SU-DHL-6 (cell line): Measurements from ENCODE around the gene INPP4B.

Experiments used
- H2AFZ ChIP-seq: fragments of 200-600 bp; sonication (generic); 2 replicates; pipeline ENCODE4 v1.6.1; 2014; ENCODE audit warnings: low read depth, mild to moderate bottlenecking, moderate library complexity, mixed read lengths, antibody characterized with exemption, low read length; ENCODE audit not compliant: severe bottlenecking
- H3F3A ChIP-seq: fragments of 200-600 bp; shearing (Covaris generic); 2 replicates; pipeline ENCODE4 v1.6.0; 2016; ENCODE audit warnings: antibody characterized with exemption, mild to moderate bottlenecking; ENCODE audit not compliant: insufficient read depth
- H3K27ac ChIP-seq: fragments of 200-600 bp; sonication (generic); 2 replicates; pipeline ENCODE4 v1.5.1; 2016; ENCODE audit warnings: low read depth, mild to moderate bottlenecking, low read length, moderate library complexity, mixed read lengths
- H3K27me3 ChIP-seq: fragments of 200-600 bp; sonication (generic), shearing (Covaris generic); 2 replicates; pipeline ENCODE4 v1.6.0; 2014; ENCODE audit warnings: mild to moderate bottlenecking, low read length
- H3K36me3 ChIP-seq: fragments of 200-600 bp; sonication (generic); 2 replicates; pipeline ENCODE4 v1.6.1; 2014; ENCODE audit warnings: mild to moderate bottlenecking, low read length, mixed read lengths
- H3K4me2 ChIP-seq: fragments of 300-600, 200-600 bp; shearing (Covaris generic), sonication (generic); 2 replicates; pipeline ENCODE4 v1.6.0; 2014; ENCODE audit warnings: low read length, low read depth, mild to moderate bottlenecking; ENCODE audit not compliant: poor library complexity, severe bottlenecking
- H3K4me3 ChIP-seq: fragments of 200-600 bp; sonication (generic); 2 replicates; pipeline ENCODE4 v1.5.1; 2014; ENCODE audit warnings: antibody characterized with exemption, low read length, mild to moderate bottlenecking, mixed read lengths; ENCODE audit not compliant: insufficient read depth, poor library complexity, severe bottlenecking
- H3K79me2 ChIP-seq: fragments of 200-600 bp; sonication (generic); 2 replicates; pipeline ENCODE4 v1.6.1; 2014; ENCODE audit warnings: mild to moderate bottlenecking, low read length, moderate library complexity; ENCODE audit not compliant: insufficient read depth
- H3K9ac ChIP-seq: fragments of 200-600 bp; sonication (generic); 2 replicates; pipeline ENCODE4 v1.7.0; 2014; ENCODE audit warnings: mild to moderate bottlenecking, low read length
- H3K9me2 ChIP-seq: fragments of 200-600 bp; sonication (generic); replicated peaks from 2 replicates; pipeline ENCODE4 v1.6.1; 2014; ENCODE audit warnings: low read length; ENCODE audit not compliant: insufficient read depth
- H3K9me3 ChIP-seq: fragments of 200-600 bp; sonication (generic); 2 replicates; pipeline ENCODE4 v1.6.1; 2014; ENCODE audit warnings: low read length, mixed read lengths; ENCODE audit not compliant: insufficient read depth
- H4K20me1 ChIP-seq: fragments of 200-600 bp; sonication (generic); 2 replicates; pipeline ENCODE4 v1.6.1; 2014; ENCODE audit warnings: low read depth, mild to moderate bottlenecking, antibody characterized with exemption, low read length, moderate library complexity, mixed read lengths
- EZH2phosphoT487 ChIP-seq: fragments of 200-600 bp; sonication (generic), shearing (Covaris generic); conservative IDR thresholded peaks from 2 replicates; pipeline ENCODE4 v1.6.1; 2018; ENCODE audit warnings: mild to moderate bottlenecking, antibody characterized with exemption, low read length, moderate library complexity, mixed read lengths
- TF ChIP-seq, protein P1 (sequence below): fragments of 200-600 bp; sonication (generic); IDR thresholded peaks from one replicate; pipeline ENCODE4 v1.5.1; 2017; ENCODE audit warnings: antibody characterized with exemption, mild to moderate bottlenecking, low read length, moderate library complexity; ENCODE audit not compliant: insufficient read depth, poor library complexity, severe bottlenecking

Gene INPP4B

DNA sequence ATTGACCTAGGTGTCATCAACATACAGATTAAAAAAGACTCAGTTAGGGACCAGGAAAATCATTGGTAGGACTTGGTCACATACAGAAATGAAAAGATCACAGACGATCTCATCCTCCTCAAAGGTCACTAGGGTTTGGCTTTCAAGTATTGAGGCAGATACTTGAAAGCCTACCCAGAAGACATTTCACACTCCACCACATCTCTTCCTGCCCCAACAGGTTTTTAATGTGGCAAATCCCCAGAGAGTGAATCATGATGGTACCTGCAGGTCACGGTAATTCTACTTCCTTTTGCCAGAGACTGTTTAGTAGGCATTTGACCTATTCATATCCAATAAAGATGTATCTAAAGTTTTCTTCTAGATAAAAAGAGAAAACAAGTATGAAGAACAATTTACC is 44.1 kb downstream of the INPP4B start:
- Histone ChIP-seq H3K4me2 (no peak overlapping the region), H3K79me2 (no peaks in the 10 kb centered on the region), H3K27ac (no peak overlapping the region), H3F3A (no peaks in the 10 kb centered on the region), H3K9ac (no peak overlapping the region), H3K9me3 (no peaks in the 10 kb centered on the region), H3K4me3 (no peak overlapping the region), H3K9me2 (no peaks in the 10 kb centered on the region), H4K20me1 (no peaks in the 10 kb centered on the region), H2AFZ (no peak overlapping the region), H3K27me3 (no peaks in the 10 kb centered on the region), H3K36me3 (no peaks in the 10 kb centered on the region)
- no peak for TF ChIP-seq EZH2phosphoT487
- TF ChIP-seq, protein P1, sequence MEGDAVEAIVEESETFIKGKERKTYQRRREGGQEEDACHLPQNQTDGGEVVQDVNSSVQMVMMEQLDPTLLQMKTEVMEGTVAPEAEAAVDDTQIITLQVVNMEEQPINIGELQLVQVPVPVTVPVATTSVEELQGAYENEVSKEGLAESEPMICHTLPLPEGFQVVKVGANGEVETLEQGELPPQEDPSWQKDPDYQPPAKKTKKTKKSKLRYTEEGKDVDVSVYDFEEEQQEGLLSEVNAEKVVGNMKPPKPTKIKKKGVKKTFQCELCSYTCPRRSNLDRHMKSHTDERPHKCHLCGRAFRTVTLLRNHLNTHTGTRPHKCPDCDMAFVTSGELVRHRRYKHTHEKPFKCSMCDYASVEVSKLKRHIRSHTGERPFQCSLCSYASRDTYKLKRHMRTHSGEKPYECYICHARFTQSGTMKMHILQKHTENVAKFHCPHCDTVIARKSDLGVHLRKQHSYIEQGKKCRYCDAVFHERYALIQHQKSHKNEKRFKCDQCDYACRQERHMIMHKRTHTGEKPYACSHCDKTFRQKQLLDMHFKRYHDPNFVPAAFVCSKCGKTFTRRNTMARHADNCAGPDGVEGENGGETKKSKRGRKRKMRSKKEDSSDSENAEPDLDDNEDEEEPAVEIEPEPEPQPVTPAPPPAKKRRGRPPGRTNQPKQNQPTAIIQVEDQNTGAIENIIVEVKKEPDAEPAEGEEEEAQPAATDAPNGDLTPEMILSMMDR, result no peak

DNA sequence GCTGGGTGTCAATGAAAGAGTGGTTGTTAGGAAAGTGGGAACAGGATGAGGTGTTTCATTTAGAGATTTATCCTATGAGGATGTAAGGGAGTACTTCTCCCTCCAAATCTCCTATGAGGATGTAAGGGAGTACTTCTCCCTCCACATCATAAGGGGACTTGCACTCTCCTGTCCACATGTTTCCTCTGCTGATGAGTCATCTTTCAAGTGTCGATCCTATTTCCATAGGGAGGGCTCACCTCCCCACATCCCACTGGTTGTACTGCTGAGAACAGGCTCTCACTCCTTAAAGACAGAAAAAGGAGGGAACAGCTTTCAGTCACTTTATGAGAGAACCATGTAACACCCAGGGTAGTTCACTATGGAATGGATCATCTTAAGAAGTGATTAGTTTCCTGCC is 65.0 kb downstream of the INPP4B start:
- Histone ChIP-seq H3K27me3 (no peaks in the 10 kb centered on the region), H2AFZ (no peak overlapping the region), H3K9me2 (no peaks in the 10 kb centered on the region), H3K9me3 (no peaks in the 10 kb centered on the region), H3K4me3 (no peak overlapping the region), H3K27ac (no peak overlapping the region), H3F3A (no peaks in the 10 kb centered on the region), H3K79me2 (no peaks in the 10 kb centered on the region), H3K36me3 (no peaks in the 10 kb centered on the region), H4K20me1 (no peaks in the 10 kb centered on the region), H3K9ac (no peak overlapping the region), H3K4me2 (no peak overlapping the region)
- TF ChIP-seq, protein P1, result no peak
- TF ChIP-seq EZH2phosphoT487, result no peak

DNA sequence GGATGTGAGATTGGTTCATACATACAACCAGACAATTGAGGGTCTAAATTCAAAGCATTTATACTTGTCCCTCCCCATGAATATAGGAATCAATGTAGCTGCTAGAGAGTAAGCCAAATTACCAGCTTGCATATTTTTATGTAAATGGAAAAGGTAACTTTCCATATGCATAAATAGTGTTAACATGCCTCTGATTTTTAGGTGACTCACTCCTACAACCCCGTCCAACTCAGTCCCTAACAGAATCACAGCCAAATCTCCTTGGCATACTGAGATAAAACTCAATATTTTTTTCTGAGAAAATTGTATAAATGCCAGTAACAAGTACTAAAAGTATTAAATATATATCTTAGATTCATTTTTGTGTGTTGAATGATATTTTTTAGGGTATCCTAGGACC is 67.2 kb downstream of the INPP4B start:
- no peak for TF ChIP-seq EZH2phosphoT487
- TF ChIP-seq, protein P1, result no peak
- no peak overlapping the region for H2AFZ ChIP-seq
- H3K36me3 ChIP-seq, result no peaks in the 10 kb centered on the region
- no peaks in the 10 kb centered on the region for H4K20me1 ChIP-seq
- H3K4me3 ChIP-seq, result no peak overlapping the region
- H3F3A ChIP-seq, result no peaks in the 10 kb centered on the region
- H3K9ac ChIP-seq, result no peak overlapping the region
- no peaks in the 10 kb centered on the region for H3K9me3 ChIP-seq
- H3K9me2 ChIP-seq, result no peaks in the 10 kb centered on the region
- no peaks in the 10 kb centered on the region for H3K79me2 ChIP-seq
- no peaks in the 10 kb centered on the region for H3K27me3 ChIP-seq
- H3K4me2 ChIP-seq, result no peak overlapping the region
- H3K27ac ChIP-seq, result no peak overlapping the region
